OCI-LY1 (cell line): ENCODE results near the gene FRMD6.

Experiments
- H2AFZ ChIP-seq: fragments of 200-600 bp; sonication (generic), shearing (Covaris generic); 2 replicates; pipeline ENCODE4 v1.6.0; 2014; ENCODE audit warnings: antibody characterized with exemption, mild to moderate bottlenecking, low read length
- H3F3A ChIP-seq: fragments of 200-600 bp; sonication (generic), shearing (Covaris generic); 2 replicates; pipeline ENCODE4 v1.6.0; 2014; ENCODE audit warnings: mild to moderate bottlenecking, antibody characterized with exemption, low read length, moderate library complexity; ENCODE audit not compliant: insufficient read depth
- H3K27ac ChIP-seq: fragments of 200-600 bp; sonication (generic); 2 replicates; pipeline ENCODE4 v1.5.1; 2014; ENCODE audit warnings: low read length, mixed run types, mild to moderate bottlenecking, low read depth; ENCODE audit not compliant: poor library complexity, severe bottlenecking
- H3K27me3 ChIP-seq: fragments of 200-600 bp; sonication (generic); 2 replicates; pipeline ENCODE4 v1.6.0; 2014; ENCODE audit warnings: antibody characterized with exemption, mild to moderate bottlenecking, low read length, moderate library complexity; ENCODE audit not compliant: insufficient read depth
- H3K36me3 ChIP-seq: fragments of 200-600 bp; sonication (generic); 2 replicates; pipeline ENCODE4 v1.6.1; 2014; ENCODE audit warnings: mild to moderate bottlenecking, antibody characterized with exemption, low read length, moderate library complexity, mixed read lengths; ENCODE audit not compliant: insufficient read depth
- H3K4me1 ChIP-seq: fragments of 200-600 bp; sonication (generic); 2 replicates; pipeline ENCODE4 v1.5.1; 2014; ENCODE audit warnings: mild to moderate bottlenecking, low read length, moderate library complexity; ENCODE audit not compliant: insufficient read depth, severe bottlenecking
- H3K4me2 ChIP-seq: fragments of 200-600 bp; sonication (generic), shearing (Covaris generic); 2 replicates; pipeline ENCODE4 v1.6.1; 2014; ENCODE audit warnings: low read length
- H3K4me3 ChIP-seq: fragments of 200-600 bp; sonication (generic); 2 replicates; pipeline ENCODE4 v1.5.1; 2014; ENCODE audit warnings: low read length, low read depth, mild to moderate bottlenecking, mixed read lengths; ENCODE audit not compliant: poor library complexity, severe bottlenecking
- H3K79me2 ChIP-seq: fragments of 200-600 bp; shearing (Covaris generic); 2 replicates; pipeline ENCODE4 v1.6.1; 2016; ENCODE audit warnings: mixed run types, low read length, mixed read lengths; ENCODE audit not compliant: insufficient read depth
- H3K9ac ChIP-seq: fragments of 200-600 bp; sonication (generic), shearing (Covaris generic); 2 replicates; pipeline ENCODE4 v1.6.1; 2014; ENCODE audit warnings: mild to moderate bottlenecking, low read length, mixed read lengths
- H3K9me2 ChIP-seq: fragments of 200-600 bp; sonication (generic), shearing (Covaris generic); 2 replicates; pipeline ENCODE4 v1.6.1; 2014; ENCODE audit warnings: low read depth, mild to moderate bottlenecking, low read length, mixed read lengths
- H3K9me3 ChIP-seq: fragments of 200-600 bp; shearing (Covaris generic); 2 replicates; pipeline ENCODE4 v1.6.1; 2014; ENCODE audit warnings: low read length, mixed read lengths
- H4K20me1 ChIP-seq: fragments of 200-600 bp; sonication (generic), shearing (Covaris generic); 2 replicates; pipeline ENCODE4 v1.6.0; 2016; ENCODE audit warnings: mild to moderate bottlenecking, low read length; ENCODE audit not compliant: insufficient read depth
- EZH2 ChIP-seq: fragments of 200-600 bp; sonication (generic), shearing (Covaris generic); IDR thresholded peaks from 2 replicates; pipeline ENCODE4 v1.8.0; 2017; ENCODE audit warnings: borderline replicate concordance, mixed run types, mild to moderate bottlenecking, antibody characterized with exemption, low read length, moderate library complexity, mixed read lengths
- TF ChIP-seq, protein P1 (sequence below): fragments of 200-600 bp; sonication (generic), shearing (Covaris generic); IDR thresholded peaks from 2 replicates; pipeline ENCODE4 v1.5.1; 2017; ENCODE audit warnings: mild to moderate bottlenecking, antibody characterized with exemption, low read length, moderate library complexity, mixed read lengths

Gene FRMD6

DNA sequence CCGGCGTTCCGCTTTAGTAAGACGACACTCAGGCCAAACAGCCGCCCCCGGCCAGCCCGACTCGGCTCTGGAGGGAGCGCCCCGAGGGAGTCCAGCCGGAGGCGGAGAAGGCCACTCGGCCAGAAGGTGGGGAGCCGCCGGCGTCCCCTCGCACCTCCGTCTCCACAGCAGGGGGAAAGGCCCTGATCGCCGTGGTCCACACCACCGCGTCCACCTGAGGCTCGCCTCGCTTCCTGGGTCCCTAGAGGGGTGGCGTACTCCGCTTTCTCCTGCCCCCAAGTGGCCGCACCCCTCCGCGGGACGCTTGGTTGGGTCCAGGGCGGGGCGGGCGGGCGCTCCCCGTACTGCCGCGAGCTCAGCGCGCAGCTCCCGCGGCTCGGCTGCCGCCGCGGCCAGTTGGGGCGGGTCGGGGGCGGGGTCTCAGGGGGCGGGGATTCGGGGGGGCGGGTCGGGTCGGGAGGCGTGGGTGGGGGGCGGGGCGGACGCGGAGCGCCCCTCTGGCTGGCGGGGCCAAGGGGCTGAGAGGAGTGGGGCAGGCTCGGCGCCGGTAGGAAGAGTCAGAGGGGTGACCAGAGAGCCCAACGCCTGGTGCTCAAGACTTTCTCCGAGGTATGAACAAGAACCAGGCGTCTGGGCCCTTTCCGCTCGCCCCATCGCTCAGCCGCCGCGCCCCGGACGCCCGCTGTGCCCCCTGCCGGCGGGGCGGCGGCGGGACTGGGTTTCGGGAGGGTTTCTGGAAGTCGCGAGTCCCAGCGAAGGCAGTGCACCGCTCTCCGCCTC lies at the start of gene FRMD6:
Gene FRMD6 (plus strand): TSS at position 523 of the 780 bp plus-strand sequence. CDS start 37,927 bp downstream, outside the sequence.
- Histone ChIP-seq H3F3A (no peaks in the 10 kb centered on the region), H3K27me3 (no peaks in the 10 kb centered on the region), H3K4me3 (peak within 1 kb of the TSS; percentile 65), H3K9me3 (no peaks in the 10 kb centered on the region), H3K27ac (no peak within 1 kb of the TSS), H3K4me1 (peaks cover 15% of the 10 kb centered on the region), H2AFZ (no peak within 1 kb of the TSS), H4K20me1 (no peaks in the 10 kb centered on the region), H3K9me2 (no peaks in the 10 kb centered on the region), H3K4me2 (peak within 1 kb of the TSS; percentile 84), H3K79me2 (no peaks in the 10 kb centered on the region), H3K36me3 (no peaks in the 10 kb centered on the region), H3K9ac (peak within 1 kb of the TSS; percentile 70)
- TF ChIP-seq EZH2: no peak
- TF ChIP-seq, protein P1, sequence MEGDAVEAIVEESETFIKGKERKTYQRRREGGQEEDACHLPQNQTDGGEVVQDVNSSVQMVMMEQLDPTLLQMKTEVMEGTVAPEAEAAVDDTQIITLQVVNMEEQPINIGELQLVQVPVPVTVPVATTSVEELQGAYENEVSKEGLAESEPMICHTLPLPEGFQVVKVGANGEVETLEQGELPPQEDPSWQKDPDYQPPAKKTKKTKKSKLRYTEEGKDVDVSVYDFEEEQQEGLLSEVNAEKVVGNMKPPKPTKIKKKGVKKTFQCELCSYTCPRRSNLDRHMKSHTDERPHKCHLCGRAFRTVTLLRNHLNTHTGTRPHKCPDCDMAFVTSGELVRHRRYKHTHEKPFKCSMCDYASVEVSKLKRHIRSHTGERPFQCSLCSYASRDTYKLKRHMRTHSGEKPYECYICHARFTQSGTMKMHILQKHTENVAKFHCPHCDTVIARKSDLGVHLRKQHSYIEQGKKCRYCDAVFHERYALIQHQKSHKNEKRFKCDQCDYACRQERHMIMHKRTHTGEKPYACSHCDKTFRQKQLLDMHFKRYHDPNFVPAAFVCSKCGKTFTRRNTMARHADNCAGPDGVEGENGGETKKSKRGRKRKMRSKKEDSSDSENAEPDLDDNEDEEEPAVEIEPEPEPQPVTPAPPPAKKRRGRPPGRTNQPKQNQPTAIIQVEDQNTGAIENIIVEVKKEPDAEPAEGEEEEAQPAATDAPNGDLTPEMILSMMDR: peak; percentile 75

DNA sequence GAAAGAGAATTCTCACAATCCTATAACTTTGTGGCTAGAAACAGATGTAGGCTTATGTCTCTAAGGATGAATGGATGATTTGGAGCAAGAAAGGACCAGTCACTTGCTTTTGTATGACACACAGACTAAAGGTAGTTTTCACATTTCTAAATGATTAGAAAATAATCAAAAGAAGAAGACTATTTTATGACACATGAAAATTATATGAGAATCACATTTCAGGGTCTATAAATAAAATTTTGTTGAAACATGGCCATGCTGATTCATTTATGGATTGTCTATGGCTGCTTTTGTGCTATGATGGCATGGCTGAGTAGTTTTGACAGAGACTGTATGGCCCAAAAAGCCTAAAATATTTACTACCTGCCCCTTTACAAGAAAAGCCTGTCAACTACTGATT lies 49.4 kb upstream of the FRMD6 start:
- H3K27ac ChIP-seq: no peak overlapping the region
- no peaks in the 10 kb centered on the region for H3K36me3 ChIP-seq
- TF ChIP-seq EZH2: no peak
- TF ChIP-seq, protein P1: no peak
- H3K9me2 ChIP-seq: no peaks in the 10 kb centered on the region
- H3F3A ChIP-seq: no peaks in the 10 kb centered on the region
- no peaks in the 10 kb centered on the region for H3K4me1 ChIP-seq
- H3K4me3 ChIP-seq: no peak overlapping the region
- H3K9ac ChIP-seq: no peak overlapping the region
- no peak overlapping the region for H2AFZ ChIP-seq
- no peaks in the 10 kb centered on the region for H3K9me3 ChIP-seq
- H3K79me2 ChIP-seq: no peaks in the 10 kb centered on the region
- no peaks in the 10 kb centered on the region for H3K27me3 ChIP-seq
- no peak overlapping the region for H3K4me2 ChIP-seq
- H4K20me1 ChIP-seq: no peaks in the 10 kb centered on the region

DNA sequence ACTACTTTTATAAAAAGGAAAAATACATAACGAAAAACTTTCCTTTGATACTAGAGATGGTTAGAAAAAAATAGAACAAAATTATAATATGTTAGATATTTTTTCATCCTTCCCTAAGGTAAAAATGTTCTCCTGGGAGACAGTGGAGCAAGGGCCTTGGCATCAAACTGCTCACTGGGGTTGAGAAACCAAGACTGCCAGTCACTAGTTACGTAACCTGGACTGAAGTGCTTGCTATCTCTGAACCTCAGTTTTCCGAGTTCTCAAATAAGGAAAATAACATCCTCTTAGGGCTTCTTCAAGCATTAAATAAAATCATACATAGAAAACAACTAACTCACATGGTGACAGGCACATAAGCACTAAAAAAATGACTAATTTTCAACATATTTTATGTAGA lies 48.2 kb upstream of the FRMD6 start:
- no peak overlapping the region for H3K9ac ChIP-seq
- H3K79me2 ChIP-seq: no peaks in the 10 kb centered on the region

More for the DNA sequence above, 48.2 kb upstream of the FRMD6 start:
- no peak overlapping the region for H3K4me2 ChIP-seq
- H3F3A ChIP-seq: no peaks in the 10 kb centered on the region
- no peaks in the 10 kb centered on the region for H3K4me1 ChIP-seq
- H3K9me2 ChIP-seq: no peaks in the 10 kb centered on the region
- no peak overlapping the region for H3K27ac ChIP-seq
- no peaks in the 10 kb centered on the region for H3K27me3 ChIP-seq
- H4K20me1 ChIP-seq: no peaks in the 10 kb centered on the region
- H3K9me3 ChIP-seq: no peaks in the 10 kb centered on the region
- TF ChIP-seq, protein P1: no peak
- TF ChIP-seq EZH2: no peak
- H3K36me3 ChIP-seq: no peaks in the 10 kb centered on the region
- H3K4me3 ChIP-seq: no peak overlapping the region
- H2AFZ ChIP-seq: no peak overlapping the region
